Daoy (cell line): ENCODE data around the gene INPP5D. TPM values are rescaled to one million over a fixed set of nuclear protein-coding genes. Genes with fewer than 3 reads are reported as not detected.
"Not testable (repeated sequence)": the region's sequence is repeated elsewhere in the genome, so short reads cannot be mapped to it uniquely, and the experiment has no call there.

ENCODE experiments used
- DNase-seq: peaks from one replicate; pipeline ENCODE4 v3.0.0-alpha.2; 2015; ENCODE audit warnings: low read depth
- total RNA-seq: library from RNA; depleted of rRNA; stranded (reverse); fragments of >200 nt; shearing (Covaris generic); gene quantifications from 2 replicates; pipeline ENCODE4 v1.2.3, GENCODE V29; 2014

The INPP5D gene
- total RNA-seq, 1 experiment from 2014 or later = not detected

GRCh38 chr2:233178994-233179847, 119.1 kb downstream of the INPP5D start:
- DNase-seq = no peak

GRCh38 chr2:233179848-233180366, 119.8 kb downstream of the INPP5D start:
- DNase-seq = no peak

GRCh38 chr2:233183869-233184418, 123.8 kb downstream of the INPP5D start:
- DNase-seq = no peak

GRCh38 chr2:233184669-233185068, 124.5 kb downstream of the INPP5D start:
- DNase-seq = no peak

GRCh38 chr2:233185330-233185729, 125.2 kb downstream of the INPP5D start:
- no peak for DNase-seq

- no peak for DNase-seq
Measured at GRCh38 chr2:233185963-233186362, 125.8 kb downstream of the INPP5D start.

GRCh38 chr2:233186851-233187250, 126.7 kb downstream of the INPP5D start:
- no peak for DNase-seq

GRCh38 chr2:233189025-233189424, 128.9 kb downstream of the INPP5D start:
- no peak for DNase-seq

- DNase-seq = not testable (repeated sequence)
Measured at GRCh38 chr2:233191016-233191415, 130.9 kb downstream of the INPP5D start.

GRCh38 chr2:233193738-233194137, 133.6 kb downstream of the INPP5D start:
- no peak for DNase-seq

GRCh38 chr2:233195027-233195426, 134.9 kb downstream of the INPP5D start:
- no peak for DNase-seq

GRCh38 chr2:233197022-233197421, 136.9 kb downstream of the INPP5D start:
- DNase-seq = no peak

GRCh38 chr2:233198026-233198425, 137.9 kb downstream of the INPP5D start:
- no peak for DNase-seq

- DNase-seq = no peak
Measured at GRCh38 chr2:233199870-233200269, 139.7 kb downstream of the INPP5D start.

- DNase-seq = not testable (repeated sequence)
Measured at GRCh38 chr2:233200790-233201189, 140.6 kb downstream of the INPP5D start.

- DNase-seq = no peak
Measured at GRCh38 chr2:233201258-233202013, 141.3 kb downstream of the INPP5D start.

GRCh38 chr2:233202531-233202944, 142.4 kb downstream of the INPP5D start:
- DNase-seq = no peak

GRCh38 chr2:233203060-233203459, 142.9 kb downstream of the INPP5D start:
- DNase-seq = no peak

GRCh38 chr2:233204286-233204936, 144.3 kb downstream of the INPP5D start:
- DNase-seq = no peak

GRCh38 chr2:233208382-233209116, 148.4 kb downstream of the INPP5D start:
- DNase-seq = no peak

- no peak for DNase-seq
Measured at GRCh38 chr2:233209117-233209532, 149.0 kb downstream of the INPP5D start.
